ENCODE data around the gene RFX2.
"Not testable (repeated sequence)": the region's sequence is repeated elsewhere in the genome, so short reads cannot be mapped to it uniquely, and the experiment has no call there.

The RFX2 gene

DNA sequence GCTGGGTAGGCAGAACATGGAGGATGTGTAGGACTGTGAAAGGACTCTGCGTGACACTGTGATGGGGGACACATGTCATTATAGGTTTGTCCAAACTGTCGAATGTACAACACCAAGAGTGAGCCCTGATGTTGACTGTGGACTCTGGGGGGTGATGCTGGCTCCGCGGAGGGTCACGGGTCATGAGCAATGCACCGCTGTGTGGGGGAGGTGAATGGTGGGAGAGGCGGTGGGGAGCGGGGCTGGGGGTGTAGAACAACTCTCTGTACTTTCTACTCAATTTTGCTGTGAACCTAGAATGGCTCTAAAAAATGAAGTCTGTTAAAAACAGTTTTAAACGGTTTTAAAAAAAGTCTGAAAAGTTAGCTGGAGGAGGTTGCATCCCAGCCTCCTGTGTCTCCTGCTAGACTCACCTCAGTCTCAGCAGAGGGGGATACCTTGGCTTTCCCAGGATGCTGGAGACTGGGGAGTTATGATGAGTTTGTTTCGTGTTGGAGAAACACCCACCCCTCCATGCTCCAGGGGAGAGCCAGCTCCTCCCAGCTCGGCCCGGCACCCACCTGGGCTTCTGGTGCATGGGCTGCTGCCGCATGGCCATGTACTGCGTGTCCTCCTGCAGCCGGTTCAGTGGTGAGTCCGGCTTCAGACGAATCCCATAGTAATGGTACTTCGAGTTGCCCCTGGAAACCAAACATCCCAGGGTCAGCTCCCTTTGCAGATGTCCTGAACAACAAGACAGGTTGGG, 97.7 kb downstream of the RFX2 start:
- DNase-seq (ENCODE audit: low read depth) = no peak

DNA sequence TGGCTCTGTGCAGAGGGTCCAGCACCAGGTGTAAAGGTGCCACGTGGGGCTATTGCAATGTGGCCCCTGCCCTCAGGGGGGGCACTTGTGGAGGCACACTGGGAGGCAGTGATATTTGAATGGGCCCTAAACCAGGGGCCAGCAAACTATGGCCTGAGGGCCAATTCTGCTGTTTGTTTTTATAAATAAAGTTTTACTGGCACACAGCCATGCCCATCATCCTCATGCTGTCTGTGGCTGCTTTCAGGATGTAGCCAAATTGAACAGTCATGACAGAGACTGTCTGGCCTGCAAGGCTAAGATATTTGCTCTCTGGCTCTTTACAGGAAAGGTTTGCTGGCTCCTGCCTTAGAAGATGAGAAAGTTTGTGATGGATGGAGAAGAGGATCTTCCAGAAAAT, 98.5 kb downstream of the RFX2 start:
- no peak for DNase-seq (ENCODE audit: low read depth)

DNA sequence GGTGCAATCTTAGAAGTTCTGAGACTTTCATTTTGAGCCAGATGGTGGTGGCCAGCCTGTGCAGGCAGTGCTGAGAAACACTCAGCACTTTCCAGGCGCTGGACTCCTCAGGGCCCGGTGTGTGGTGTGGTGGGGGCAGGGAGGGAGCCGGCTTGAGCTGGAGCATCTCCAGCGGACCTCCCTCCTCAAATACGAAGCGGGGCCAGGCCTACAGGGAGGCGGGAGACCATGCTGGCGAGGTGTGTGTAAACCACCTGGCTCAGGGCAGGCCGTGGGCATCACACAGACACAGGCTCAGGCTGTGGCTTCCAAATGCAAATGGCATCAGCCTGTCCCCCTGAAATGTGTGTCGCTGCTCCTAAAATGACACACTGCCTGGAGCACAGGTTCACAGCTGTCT, 99.1 kb downstream of the RFX2 start:
- no peak for DNase-seq (ENCODE audit: low read depth)

DNA sequence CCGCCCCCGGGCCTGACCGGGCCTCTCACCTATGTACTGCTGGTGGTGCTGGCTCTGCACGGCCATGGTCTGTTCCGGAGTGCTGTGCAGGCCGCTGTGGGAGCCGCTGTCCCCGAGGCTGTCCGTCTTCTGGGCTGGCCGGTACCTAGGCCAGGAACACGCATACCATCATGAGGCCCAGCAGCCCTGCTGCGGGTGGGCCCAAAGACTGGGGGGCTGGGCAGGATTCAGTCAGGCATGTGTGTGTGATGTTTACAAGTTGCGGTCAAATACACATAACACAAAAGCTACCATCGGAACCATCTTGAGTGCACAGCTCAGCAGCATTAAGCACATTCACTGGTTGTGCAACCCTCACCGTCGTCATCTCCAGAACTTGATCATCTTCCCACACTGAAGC, 100.2 kb downstream of the RFX2 start:
- DNase-seq (ENCODE audit: low read depth) = no peak

DNA sequence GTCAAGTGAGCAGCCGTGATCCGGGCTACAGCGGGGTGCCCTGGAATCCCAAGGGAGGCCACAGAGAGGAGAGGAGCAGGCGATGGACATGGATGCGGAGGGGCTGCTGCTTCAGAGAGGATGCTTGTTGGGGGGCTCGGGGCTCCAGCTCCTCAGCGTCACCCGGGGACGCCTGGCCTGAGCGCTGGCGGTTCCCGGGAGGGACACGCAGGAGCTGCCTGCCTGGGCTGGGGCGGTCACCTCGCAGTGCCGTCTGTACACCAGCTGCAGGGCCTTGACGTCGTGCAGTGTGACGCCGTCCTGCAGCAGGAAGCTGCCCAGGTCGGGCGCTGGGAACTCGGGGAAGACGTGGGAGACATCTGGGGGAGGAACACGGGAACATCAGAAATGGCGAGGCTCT, 102.4 kb downstream of the RFX2 start:
- no peak for DNase-seq (ENCODE audit: low read depth)

DNA sequence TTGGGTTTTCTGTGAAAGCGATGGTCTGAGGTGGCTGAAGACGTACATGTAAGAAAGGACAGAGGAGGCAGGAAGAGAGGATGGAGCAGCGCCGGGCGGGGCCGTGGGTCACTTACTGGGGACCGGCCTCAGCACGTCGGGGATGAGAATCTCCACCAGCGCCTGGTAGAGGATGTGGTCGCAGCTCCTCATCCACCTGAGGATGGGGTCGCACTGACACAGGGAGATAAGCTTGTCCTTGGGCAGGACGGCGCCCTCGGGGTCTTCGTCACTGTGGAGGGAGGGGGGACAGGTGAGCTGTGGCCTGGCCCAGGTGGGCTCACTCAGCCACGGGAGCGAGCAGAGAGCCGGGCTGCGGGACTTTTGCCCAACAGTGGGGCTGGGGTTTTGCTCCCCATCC, 103.4 kb downstream of the RFX2 start:
- no peak for DNase-seq (ENCODE audit: low read depth)

DNA sequence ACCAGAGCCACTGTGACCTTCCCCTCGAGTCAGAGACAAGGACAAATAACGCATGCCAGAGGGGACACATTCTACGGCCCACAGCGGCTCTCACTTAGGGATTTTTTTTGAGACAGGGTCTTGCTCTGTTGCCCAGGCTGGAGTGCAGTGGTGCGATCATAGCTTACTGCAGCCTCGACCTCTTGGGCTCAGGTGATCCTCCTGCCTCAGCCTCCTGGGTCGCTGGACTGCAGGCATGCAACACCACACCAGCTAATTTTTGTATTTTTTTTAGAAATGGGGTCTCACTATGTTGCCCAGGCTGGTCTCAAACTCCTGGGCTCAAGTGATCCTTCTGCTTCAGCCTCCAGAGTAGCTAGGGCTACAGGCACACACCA, 104.2 kb downstream of the RFX2 start:
- not testable (repeated sequence) for DNase-seq (ENCODE audit: low read depth)

DNA sequence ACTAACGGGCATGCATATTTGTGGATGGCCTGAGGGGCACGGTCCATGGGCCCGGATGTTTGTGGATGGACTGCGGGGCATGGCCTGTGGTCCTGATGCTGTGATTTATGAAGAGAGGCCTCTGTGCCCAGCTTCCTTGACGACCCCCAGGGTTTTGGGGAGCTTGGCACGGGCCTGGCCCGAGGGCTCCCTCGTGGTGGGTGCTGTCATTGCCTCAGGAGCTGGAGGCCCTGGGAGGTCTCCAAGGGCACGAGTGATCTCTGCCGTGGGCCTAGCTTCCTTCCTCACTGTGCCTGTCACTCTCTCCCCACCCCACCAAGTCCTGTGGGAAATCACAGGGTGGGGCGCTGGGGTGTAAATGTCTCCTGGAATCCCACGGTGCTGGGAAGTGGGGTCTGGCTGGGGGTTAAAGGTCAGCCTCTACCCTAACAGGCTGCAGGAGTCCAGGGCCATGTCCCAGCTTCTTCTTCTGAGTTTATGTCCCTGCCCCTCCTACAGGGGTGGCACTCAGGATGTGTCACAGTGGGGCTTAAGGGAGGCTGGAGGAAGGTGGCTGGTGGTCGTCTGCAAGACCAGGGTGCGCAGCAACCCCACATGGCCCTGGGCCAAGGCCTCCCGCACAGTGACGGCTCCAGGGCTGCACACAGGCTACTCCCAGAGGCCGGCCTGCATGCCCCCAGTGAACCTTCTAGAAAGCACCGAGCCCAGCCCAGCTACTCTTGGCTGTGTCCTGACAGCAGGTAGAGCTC, 104.8 kb downstream of the RFX2 start:
- DNase-seq (ENCODE audit: low read depth) = no peak

DNA sequence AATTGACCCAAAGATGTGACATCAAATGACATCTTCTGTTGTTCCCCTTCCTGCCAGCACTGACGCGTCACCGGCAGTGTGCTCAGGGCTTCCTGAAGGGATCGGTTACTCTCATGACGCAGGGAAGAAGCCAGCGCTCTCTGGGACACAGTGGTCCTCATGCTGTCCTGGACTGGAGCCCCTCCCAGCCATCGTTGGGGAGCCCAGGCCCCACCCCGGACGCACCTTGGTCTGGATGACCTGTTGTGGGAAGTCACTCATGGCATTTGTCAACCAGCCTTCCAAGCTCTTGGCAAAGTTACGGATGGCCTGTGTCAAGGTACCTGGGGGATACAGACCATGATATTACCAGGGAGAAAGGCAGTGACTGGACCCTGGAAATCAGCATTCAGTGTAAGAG, 106.3 kb downstream of the RFX2 start:
- no peak for DNase-seq (ENCODE audit: low read depth)

DNA sequence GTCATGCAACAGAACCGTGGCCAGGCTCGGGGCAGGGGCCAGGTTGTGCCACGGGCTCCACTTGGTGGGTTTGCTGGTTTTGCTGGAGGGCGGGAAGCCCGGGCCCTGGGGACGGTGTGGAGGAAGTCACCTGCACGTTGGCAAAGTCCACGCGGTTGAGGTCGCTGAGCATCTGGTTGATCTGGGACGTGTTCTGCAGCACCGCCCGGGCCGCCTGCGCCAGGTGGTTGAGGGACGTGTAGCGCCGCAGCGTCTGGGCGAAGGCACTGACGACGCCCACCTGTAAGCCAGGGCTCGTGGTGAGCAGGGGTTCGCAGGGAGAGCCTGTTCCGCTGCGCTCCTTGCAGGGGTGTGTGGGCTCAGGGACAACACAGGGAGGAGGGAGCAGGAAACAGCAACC, 107.7 kb downstream of the RFX2 start:
- no peak for DNase-seq (ENCODE audit: low read depth)

DNA sequence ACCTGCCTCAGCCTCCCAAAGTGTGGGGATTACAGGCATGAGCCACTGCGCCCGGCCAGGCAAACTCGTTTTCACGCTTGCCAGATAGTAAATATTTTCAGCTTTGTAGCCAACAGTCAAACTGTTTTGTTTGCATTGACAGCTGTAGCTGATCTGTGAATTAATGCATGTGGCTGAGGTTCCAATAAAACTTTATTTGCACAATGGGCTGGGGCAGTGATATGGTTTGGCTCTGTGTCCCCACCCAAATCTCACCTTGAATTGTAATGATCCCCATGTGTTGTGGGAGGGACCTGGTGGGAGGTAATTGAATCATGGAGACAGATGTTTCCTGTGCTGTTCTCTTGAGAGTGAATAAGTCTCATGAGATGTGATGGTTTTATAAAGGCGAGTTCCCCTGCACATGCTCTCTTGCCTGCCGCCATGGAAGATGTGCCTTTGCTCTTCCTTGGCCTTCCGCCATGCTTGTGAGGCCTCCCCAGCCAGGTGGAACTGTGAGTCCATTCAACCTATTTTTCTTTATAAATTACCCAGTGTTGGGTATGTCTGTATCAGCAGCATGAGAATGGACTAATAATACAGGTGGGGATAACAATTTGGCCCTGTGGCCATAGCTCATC, 110.0 kb downstream of the RFX2 start:
- DNase-seq (ENCODE audit: low read depth) = no peak

DNA sequence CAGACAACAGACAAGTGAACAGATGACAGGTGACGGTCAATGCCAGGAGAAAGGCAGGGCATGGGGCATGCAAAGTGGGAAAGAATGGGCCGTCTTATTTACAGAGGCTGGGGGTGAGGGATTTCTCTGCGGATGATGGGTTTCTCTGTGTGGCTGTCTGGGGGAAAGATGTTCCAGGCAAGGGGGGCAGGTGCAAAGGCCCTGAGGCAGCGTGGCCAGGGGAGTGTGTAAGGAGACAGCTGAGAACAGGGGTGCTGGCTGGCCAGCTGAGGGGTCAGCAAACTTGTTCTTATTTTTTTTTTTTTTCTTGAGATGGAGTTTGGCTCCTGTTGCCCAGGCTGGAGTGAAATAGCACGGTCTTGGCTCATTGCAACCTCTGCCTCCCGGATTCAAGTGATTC, 110.6 kb downstream of the RFX2 start:
- DNase-seq (ENCODE audit: low read depth) = no peak

DNA sequence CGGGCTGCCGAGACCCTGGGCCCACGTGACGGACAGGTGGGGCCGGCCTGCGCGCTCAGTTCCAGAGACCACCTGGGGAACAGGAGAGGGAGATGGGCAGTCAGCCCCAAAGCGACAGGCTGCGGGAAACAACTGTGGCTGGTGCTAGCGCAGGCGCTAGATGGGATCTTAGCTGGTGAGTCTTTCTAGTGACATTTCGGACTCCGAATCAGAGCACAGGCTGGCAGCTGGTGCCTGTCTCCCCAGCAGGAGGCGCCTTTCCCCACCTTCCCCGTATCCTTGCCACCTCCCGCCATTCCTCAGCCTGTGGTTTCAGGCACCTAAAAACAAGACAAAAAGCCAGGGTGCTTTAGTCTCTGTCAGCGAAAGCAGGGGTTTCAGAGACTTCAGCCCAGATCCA, 112.9 kb downstream of the RFX2 start:
- DNase-seq (ENCODE audit: low read depth) = no peak

DNA sequence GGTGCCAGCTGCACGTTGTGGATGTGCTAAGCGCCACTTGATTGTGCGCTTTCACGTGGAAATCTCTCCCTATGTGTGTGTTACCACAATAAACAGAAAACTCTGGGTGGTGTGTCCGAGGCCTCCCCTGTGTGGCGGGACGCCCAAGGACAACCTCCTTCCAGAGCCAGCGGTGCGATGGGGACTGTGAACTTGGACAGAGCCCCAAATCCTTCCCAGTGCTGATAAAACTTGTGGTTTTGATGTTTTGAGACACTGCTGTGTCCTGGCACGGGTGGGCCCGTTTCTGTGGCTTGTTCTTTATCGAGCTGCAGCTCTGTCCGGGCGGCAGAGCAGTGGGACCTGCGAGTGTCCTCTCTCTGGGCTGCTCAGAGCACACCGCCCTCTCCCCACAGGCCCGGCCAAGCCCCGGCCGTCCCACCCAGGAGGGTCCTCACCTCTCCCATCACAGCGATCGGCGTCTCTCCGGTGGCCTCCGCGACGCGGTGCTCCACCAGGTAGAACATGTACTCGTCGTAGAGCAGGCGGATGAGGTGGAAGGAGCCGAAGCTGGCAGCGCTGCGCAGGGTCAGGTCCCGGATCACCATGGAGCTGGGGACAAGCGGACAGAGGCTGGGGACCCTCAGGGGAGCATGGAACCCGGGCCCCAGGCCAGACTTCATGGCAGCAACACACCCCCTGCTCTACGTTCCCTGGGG, 113.5 kb downstream of the RFX2 start:
- no peak for DNase-seq (ENCODE audit: low read depth)

DNA sequence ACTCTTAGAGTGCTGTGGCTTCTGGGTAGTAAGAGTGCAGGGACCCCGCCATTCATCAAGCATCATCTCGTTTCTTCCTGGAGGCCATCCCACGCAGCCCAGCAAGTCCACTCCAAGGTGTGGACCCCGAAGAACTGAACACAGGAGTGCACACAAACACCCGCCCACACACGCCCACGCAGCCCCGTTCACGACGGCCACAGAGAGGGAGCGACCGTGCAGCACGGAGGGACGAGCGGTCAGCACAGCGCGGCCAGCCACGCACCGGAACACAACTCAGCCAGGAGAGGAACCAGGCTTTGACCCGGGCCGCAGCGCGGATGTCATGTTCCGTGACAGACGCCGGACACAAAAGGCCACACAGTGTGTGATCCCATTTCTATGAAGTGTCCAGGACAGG, 114.2 kb downstream of the RFX2 start:
- DNase-seq (ENCODE audit: low read depth) = no peak

DNA sequence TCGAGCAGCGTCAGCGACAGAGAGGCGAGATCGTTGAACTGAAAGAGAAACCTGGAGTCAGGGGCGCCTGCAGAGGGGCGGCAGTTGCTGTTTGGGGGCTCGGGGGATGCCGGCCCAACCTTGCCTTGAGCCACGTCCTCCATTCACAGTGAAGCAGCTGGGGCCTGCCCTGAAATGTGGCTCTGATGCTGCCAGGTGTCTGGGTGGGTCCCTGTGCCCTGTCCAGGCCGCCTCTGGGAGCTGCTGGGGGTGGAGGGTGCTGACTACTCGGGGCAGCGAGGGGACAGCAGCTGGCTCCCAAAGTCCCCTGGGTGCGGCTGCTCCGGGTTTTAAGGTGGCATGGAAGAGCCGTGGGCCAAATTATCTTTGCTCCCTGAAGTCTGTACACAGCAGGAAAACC, 114.7 kb downstream of the RFX2 start:
- no peak for DNase-seq (ENCODE audit: low read depth)

DNA sequence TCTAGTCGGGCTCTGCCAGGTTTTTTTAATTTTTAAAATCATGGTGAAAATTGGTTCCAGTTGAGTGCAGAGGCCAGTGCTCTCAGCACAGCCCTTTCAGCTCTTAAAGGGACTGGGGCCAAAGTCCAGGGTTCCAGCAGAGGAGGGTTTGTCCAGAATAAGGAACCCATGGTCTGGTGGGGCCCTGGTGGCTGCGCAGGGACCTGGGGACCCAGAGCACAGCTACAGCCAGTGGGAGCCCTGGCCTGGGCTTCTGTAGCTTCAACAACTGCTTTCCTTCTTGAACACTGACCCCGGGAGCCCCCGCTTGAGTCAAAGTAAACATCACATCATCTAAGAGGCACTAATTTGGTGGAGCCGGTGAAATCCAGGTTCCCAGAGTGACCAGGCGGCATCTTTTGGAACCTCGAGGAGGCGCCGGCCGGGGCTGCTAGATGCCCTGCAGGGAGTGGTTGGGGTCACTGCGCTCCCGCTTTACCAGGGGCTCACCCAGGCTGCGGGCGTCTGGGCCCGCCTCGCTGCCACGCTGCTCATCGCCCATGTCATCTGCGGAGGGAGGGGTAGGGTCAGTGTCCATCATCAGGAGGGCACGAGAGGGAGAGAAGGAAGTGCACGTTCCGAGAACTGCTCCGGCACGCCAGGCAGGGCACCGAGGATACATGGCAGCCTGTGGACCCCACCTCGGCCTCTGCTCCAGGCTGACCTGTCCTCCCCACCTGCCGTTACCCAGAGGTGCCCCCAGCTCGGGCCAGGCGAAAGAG, 115.7 kb downstream of the RFX2 start:
- no peak for DNase-seq (ENCODE audit: low read depth)

DNA sequence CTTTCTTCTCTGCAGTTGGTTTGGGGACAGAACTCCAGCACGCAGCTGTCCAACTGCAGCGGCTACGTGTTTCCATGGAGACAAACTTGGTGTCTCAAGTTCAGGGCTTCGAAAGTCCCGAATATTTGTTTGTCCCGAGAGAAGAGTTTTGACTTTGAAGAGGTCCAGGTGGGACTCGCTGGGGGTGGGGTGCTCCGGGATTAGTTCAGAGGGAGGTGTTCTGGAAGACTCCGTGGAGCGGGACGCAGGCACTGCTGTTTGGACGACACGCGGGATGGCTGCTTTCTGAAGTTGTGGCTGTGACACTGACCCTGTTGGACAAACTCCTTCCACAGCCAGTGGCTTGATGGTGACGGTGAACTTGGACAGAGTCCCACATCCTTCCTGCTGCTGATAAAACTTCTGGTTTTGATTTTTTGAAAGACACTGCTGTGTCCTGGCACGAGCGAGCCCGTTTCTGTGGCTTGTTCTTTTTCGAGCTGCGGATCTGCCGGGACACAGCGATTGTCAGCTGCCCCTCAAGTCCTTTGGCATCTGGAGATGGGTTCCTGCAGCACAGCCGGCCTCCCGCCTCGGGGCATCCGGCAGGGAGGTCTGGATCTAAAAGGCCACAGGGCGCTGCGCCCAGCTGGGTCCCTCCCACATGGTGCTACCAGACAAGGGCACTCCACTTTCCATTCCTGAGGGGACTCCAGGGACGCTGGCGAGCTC, 116.5 kb downstream of the RFX2 start:
- no peak for DNase-seq (ENCODE audit: low read depth)

DNA sequence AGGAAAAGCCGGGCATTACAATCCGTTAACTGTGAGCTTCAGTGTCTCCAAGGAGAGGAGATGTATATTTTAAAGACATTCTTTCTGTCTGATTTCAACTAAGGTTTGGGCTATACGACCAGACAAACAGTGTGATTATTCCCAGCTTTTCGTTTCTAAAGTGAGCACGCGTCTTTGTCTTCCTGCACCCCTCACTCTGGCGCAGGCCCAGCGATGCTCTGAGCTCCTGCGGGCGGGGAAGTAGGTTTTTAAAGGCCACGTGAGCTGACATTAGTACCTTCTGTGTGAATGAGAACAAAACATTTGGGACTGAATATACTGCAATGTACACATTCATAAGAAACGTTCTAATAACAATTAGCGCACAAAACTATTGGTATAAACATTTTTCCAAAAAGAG, 117.1 kb downstream of the RFX2 start:
- DNase-seq (ENCODE audit: low read depth) = no peak

DNA sequence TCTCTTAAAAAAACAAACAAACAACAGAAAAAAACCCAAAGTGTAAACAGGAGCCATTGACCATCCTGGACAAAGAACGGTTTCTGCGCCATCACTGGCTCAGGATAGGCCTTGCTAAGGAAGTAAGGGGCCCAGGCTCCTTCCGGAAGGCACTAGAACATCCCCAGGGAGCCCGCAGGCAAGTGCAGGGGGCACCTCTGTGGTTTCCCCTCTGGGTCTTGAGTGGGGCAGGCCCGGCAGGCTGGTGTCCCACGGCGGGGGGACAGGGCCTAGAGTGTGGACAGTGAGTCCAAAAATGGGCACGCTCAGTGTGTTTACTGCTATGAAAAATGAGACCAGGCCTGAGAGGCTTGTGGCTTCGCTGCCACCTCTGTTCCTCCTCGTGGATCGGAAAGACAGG, 117.5 kb downstream of the RFX2 start:
- DNase-seq (ENCODE audit: low read depth) = no peak

DNA sequence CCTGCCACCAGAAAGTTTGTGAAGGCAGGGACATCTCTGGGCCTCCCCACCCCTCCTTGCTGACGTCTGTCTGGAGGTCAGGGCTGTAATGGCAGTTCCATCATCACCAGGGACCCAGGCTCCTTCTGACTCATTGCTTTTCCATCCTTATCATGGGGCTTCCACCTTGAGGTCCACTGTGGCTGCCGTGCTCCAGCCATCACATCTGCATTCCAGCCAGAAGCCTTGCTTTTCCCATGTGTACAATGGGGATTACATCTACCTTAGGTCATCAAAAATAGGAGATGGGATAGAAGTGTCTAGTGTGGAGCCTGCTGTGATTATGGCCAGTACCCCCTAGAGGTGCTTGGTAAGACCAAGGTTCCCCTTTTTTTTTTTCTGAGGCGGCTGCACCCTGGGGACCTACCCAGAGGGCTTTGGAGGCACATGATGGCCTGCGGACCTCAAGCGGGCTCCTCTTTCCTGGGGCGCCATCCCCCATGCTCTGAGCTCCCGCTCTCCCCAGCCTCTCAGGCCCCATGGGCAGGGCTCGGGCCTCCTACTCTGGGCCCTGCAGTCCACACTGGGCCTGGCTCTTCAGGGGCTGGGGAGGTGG, 119.0 kb downstream of the RFX2 start:
- no peak for DNase-seq (ENCODE audit: low read depth)
